Neural progenitor cell (in vitro differentiated cells): ENCODE measurements around the gene FADS2. TPM values are rescaled to one million over a fixed set of nuclear protein-coding genes. Genes with fewer than 3 reads are reported as not detected.

Source experiments
- DNase-seq: peaks from one replicate; pipeline ENCODE4 v3.0.0-alpha.2; 2016; ENCODE audit warnings: low spot score
- H2AFZ ChIP-seq: fragments of 200-600 bp; sonication (generic); replicated peaks from 2 replicates; pipeline ENCODE4 v1.6.1; 2016; ENCODE audit warnings: antibody characterized with exemption
- H3F3A ChIP-seq: fragments of 200-600 bp; sonication (generic); 2 replicates; pipeline ENCODE4 v1.6.1; 2016; ENCODE audit warnings: antibody characterized with exemption, low read depth
- H3K27ac ChIP-seq: fragments of 200-600 bp; sonication (generic); 2 replicates; pipeline ENCODE4 v1.5.1; 2016; ENCODE audit warnings: mild to moderate bottlenecking
- H3K27me3 ChIP-seq: fragments of 200-600 bp; sonication (generic); 2 replicates; pipeline ENCODE4 v1.6.1; 2016; ENCODE audit warnings: mild to moderate bottlenecking, moderate library complexity
- H3K36me3 ChIP-seq: fragments of 200-600 bp; sonication (generic); 2 replicates; pipeline ENCODE4 v1.5.1; 2016
- H3K4me1 ChIP-seq: fragments of 200-600 bp; sonication (generic); 2 replicates; pipeline ENCODE4 v1.6.1; 2016; ENCODE audit warnings: mixed run types
- H3K4me2 ChIP-seq: fragments of 200-600 bp; sonication (generic); 2 replicates; pipeline ENCODE4 v1.6.1; 2016
- H3K4me3 ChIP-seq: fragments of 200-600 bp; sonication (generic); 2 replicates; pipeline ENCODE4 v1.5.1; 2016
- H3K79me2 ChIP-seq: fragments of 200-600 bp; sonication (generic); 2 replicates; pipeline ENCODE4 v1.6.1; 2016; ENCODE audit warnings: low read depth
- H3K9ac ChIP-seq: fragments of 200-600 bp; sonication (generic); 2 replicates; pipeline ENCODE4 v1.6.1; 2016
- H3K9me3 ChIP-seq: fragments of 200-600 bp; sonication (generic); 2 replicates; pipeline ENCODE4 v1.5.1; 2016; ENCODE audit warnings: low read depth
- H4K20me1 ChIP-seq: fragments of 200-600 bp; sonication (generic); 2 replicates; pipeline ENCODE4 v1.6.1; 2016; ENCODE audit warnings: low read depth
- H3K27ac Mint-ChIP-seq: 3 replicates; pipeline ENCODE4 v1.8.0; 2021; ENCODE audit warnings: mixed read lengths
- H3K27me3 Mint-ChIP-seq: 2 replicates; pipeline ENCODE4 v1.8.0; 2022; ENCODE audit warnings: low read depth, mild to moderate bottlenecking, inconsistent platforms, moderate library complexity, mixed read lengths; ENCODE audit not compliant: insufficient read depth
- H3K36me3 Mint-ChIP-seq: 3 replicates; pipeline ENCODE4 v1.8.0; 2021; ENCODE audit warnings: mixed read lengths
- H3K4me1 Mint-ChIP-seq: 3 replicates; pipeline ENCODE4 v1.8.0; 2021; ENCODE audit warnings: mixed read lengths
- H3K4me3 Mint-ChIP-seq: 3 replicates; pipeline ENCODE4 v1.8.0; 2021; ENCODE audit warnings: mild to moderate bottlenecking, moderate library complexity, mixed read lengths
- H3K9me3 Mint-ChIP-seq: 3 replicates; pipeline ENCODE4 v1.8.0; 2020; ENCODE audit warnings: mixed read lengths
- CTCF ChIP-seq: fragments of 200-600 bp; sonication (generic); IDR thresholded peaks from 2 replicates; pipeline ENCODE4 v1.5.1; 2017; ENCODE audit warnings: antibody characterized with exemption, mild to moderate bottlenecking
- EZH2 ChIP-seq: fragments of 200-600 bp; sonication (generic); IDR thresholded peaks from 2 replicates; pipeline ENCODE4 v1.6.1; 2017; ENCODE audit warnings: antibody characterized with exemption, mild to moderate bottlenecking, moderate library complexity
- EZH2phosphoT487 ChIP-seq: fragments of 200-600 bp; sonication (generic); IDR thresholded peaks from 2 replicates; pipeline ENCODE4 v1.6.1; 2017; ENCODE audit warnings: antibody characterized with exemption
- total RNA-seq: library from RNA; depleted of rRNA; stranded (reverse); fragments of >200 nt; gene quantifications from 2 replicates; pipeline ENCODE4 v1.2.3, GENCODE V29; 2015; ENCODE audit warnings: low replicate concordance

FADS2 gene
- total RNA-seq, 1 donor from 2014 or later = 233 TPM

DNA sequence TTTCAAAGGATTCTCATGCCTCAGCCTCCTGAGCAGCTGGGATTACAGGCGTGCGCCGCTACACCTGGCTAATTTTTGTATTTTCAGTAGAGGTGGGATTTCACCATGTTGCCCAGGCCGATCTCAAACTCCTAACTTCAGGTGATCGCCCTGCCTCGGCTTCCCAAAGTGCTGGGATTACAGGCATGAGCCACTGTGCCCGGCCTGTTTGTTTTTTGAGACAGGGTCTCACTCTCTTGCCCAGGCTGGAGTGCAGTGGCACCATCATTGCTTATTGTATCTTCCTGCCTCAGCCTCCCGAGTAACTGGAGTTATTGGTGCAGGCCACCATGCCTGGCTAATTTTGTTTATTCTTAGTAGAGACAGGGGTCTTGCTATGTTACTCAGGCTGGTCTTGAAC lies 8.1 kb downstream of the FADS2 start:
- Mint-ChIP-seq H3K4me1 (peaks cover 39% of the 10 kb centered on the region), H3K4me3 (no peak overlapping the region), H3K27ac (no peak overlapping the region), H3K36me3 (peaks cover 42% of the 10 kb centered on the region), H3K27me3 (peaks cover 2% of the 10 kb centered on the region), H3K9me3 (no peaks in the 10 kb centered on the region)
- Histone ChIP-seq H3K4me1 (peaks cover 19% of the 10 kb centered on the region), H3K36me3 (peaks cover 13% of the 10 kb centered on the region), H3F3A (peaks cover 11% of the 10 kb centered on the region), H3K9me3 (no peaks in the 10 kb centered on the region), H3K27me3 (no peaks in the 10 kb centered on the region), H4K20me1 (peaks cover 98% of the 10 kb centered on the region), H3K27ac (no peak overlapping the region), H3K4me3 (no peak overlapping the region), H3K79me2 (peaks cover 87% of the 10 kb centered on the region), H2AFZ (no peak overlapping the region), H3K4me2 (no peak overlapping the region), H3K9ac (no peak overlapping the region)
- DNase-seq = no peak
- no peak for TF ChIP-seq CTCF
- no peak for TF ChIP-seq EZH2phosphoT487
- TF ChIP-seq EZH2 = no peak

- Mint-ChIP-seq H3K4me1 (peaks cover 29% of the 10 kb centered on the region), H3K36me3 (peaks cover 51% of the 10 kb centered on the region), H3K9me3 (no peaks in the 10 kb centered on the region), H3K27ac (no peak overlapping the region), H3K4me3 (no peak overlapping the region), H3K27me3 (peaks cover 2% of the 10 kb centered on the region)
- Histone ChIP-seq H2AFZ (no peak overlapping the region), H3K9ac (no peak overlapping the region), H3K4me3 (no peak overlapping the region), H3K27me3 (no peaks in the 10 kb centered on the region), H3K27ac (no peak overlapping the region), H4K20me1 (peaks cover 85% of the 10 kb centered on the region), H3K36me3 (peaks cover 17% of the 10 kb centered on the region), H3K4me1 (peaks cover 11% of the 10 kb centered on the region), H3F3A (no peaks in the 10 kb centered on the region), H3K4me2 (no peak overlapping the region), H3K9me3 (no peaks in the 10 kb centered on the region), H3K79me2 (peaks cover 83% of the 10 kb centered on the region)
- TF ChIP-seq CTCF (no peak), EZH2 (no peak), EZH2phosphoT487 (no peak)
- no peak for DNase-seq
These were observed 9.4 kb downstream of the FADS2 start for GRCh38 chr11:61837411-61838005.

DNA sequence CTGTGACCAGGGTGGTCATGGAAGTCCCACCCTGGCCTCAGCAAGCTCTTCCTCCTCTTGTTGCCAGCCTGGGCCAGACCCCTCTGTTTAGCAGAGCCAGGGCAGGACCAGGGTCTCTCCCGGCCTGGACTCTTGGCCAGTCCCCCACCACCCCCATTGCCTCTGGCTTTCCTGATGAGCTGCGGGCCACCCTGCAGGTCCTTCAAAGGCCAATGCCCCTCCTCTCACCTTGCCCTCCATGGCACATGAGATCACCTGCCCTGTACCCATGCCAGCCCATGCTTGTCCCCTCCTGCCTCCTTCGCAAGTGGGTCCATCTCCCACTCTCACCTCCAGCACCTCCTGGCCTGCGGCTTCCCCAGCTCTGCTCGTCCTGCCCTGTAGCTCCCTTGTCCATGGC lies 10.4 kb downstream of the FADS2 start:
- no peak overlapping the region for H2AFZ ChIP-seq
- no peak for DNase-seq
- H3K36me3 ChIP-seq = peaks cover 17% of the 10 kb centered on the region
- H3K27ac Mint-ChIP-seq = peak overlapping the region; percentile 79
- peaks cover 7% of the 10 kb centered on the region for H3K4me1 ChIP-seq
- H3K27me3 ChIP-seq = no peaks in the 10 kb centered on the region
- H3K27ac ChIP-seq = no peak overlapping the region
- no peak overlapping the region for H3K9ac ChIP-seq
- H3F3A ChIP-seq = peaks cover 7% of the 10 kb centered on the region
- no peak overlapping the region for H3K4me3 ChIP-seq
- peaks cover 83% of the 10 kb centered on the region for H3K79me2 ChIP-seq
- no peak overlapping the region for H3K4me3 Mint-ChIP-seq
- H3K4me1 Mint-ChIP-seq = peaks cover 19% of the 10 kb centered on the region
- H3K4me2 ChIP-seq = no peak overlapping the region
- H3K9me3 ChIP-seq = no peaks in the 10 kb centered on the region
- peaks cover 2% of the 10 kb centered on the region for H3K27me3 Mint-ChIP-seq
- peaks cover 78% of the 10 kb centered on the region for H4K20me1 ChIP-seq
- TF ChIP-seq CTCF (no peak), EZH2 (no peak), EZH2phosphoT487 (no peak)
- H3K9me3 Mint-ChIP-seq = no peaks in the 10 kb centered on the region
- H3K36me3 Mint-ChIP-seq = peaks cover 50% of the 10 kb centered on the region
